OCI-LY7 (cell line): ENCODE measurements around the gene TBC1D19. TPM values are rescaled to one million over a fixed set of nuclear protein-coding genes. Genes with fewer than 3 reads are reported as not detected.

Experiments
- BruUV-seq: library from RNA; stranded (reverse); fragments of 400-500 nt; replicated peaks from 2 replicates; lab custom pipeline; 2021; lab: Mats Ljungman, UMichigan
- CTCF ChIA-PET: fragments of 300-600 bp; sonication (Branson Sonifier 250); formaldehyde crosslinking; loops from one replicate; lab custom pipeline; 2022; ENCODE audit warnings: antibody characterized with exemption; ENCODE audit not compliant: unreplicated experiment; lab: Charles Lee
- POLR2A ChIA-PET: fragments of 300-600 bp; sonication (Branson Sonifier 250); formaldehyde crosslinking; loops from one replicate; lab custom pipeline; 2022; ENCODE audit warnings: antibody characterized with exemption; lab: Charles Lee
- DNase-seq: peaks from one replicate; pipeline ENCODE4 v3.0.0-alpha.2; 2015; ENCODE audit warnings: low spot score
- H2AFZ ChIP-seq: fragments of 200-600 bp; sonication (generic), shearing (Covaris generic); 2 replicates; pipeline ENCODE4 v1.6.1; 2014; ENCODE audit warnings: mild to moderate bottlenecking, antibody characterized with exemption, low read length, moderate library complexity
- H3K27ac ChIP-seq: fragments of 200-600 bp; sonication (generic); 2 replicates; pipeline ENCODE4 v1.5.1; 2014; ENCODE audit warnings: mixed run types, low read depth, mild to moderate bottlenecking, moderate library complexity, low read length, inconsistent platforms; ENCODE audit not compliant: poor library complexity, severe bottlenecking
- H3K36me3 ChIP-seq: fragments of 200-600 bp; sonication (generic); 2 replicates; pipeline ENCODE4 v1.6.1; 2014; ENCODE audit warnings: mild to moderate bottlenecking, antibody characterized with exemption, low read length, moderate library complexity, mixed read lengths; ENCODE audit not compliant: insufficient read depth
- H3K4me1 ChIP-seq: fragments of 200-600 bp; sonication (generic); 2 replicates; pipeline ENCODE4 v1.5.1; 2014; ENCODE audit warnings: mild to moderate bottlenecking, low read length; ENCODE audit not compliant: insufficient read depth, poor library complexity, severe bottlenecking
- H3K4me2 ChIP-seq: fragments of 200-600 bp; sonication (generic); 2 replicates; pipeline ENCODE4 v1.6.1; 2014; ENCODE audit warnings: mild to moderate bottlenecking, low read length
- H3K4me3 ChIP-seq: fragments of 200-600 bp; sonication (generic); 2 replicates; pipeline ENCODE4 v1.5.1; 2014; ENCODE audit warnings: mild to moderate bottlenecking, low read depth, low read length; ENCODE audit not compliant: poor library complexity, severe bottlenecking
- H3K79me2 ChIP-seq: fragments of 200-600 bp; sonication (generic); 2 replicates; pipeline ENCODE4 v1.6.1; 2016; ENCODE audit warnings: low read depth, mild to moderate bottlenecking, low read length, moderate library complexity, mixed read lengths; ENCODE audit not compliant: insufficient read depth
- H3K9me2 ChIP-seq: fragments of 200-600 bp; sonication (generic); 2 replicates; pipeline ENCODE4 v1.6.1; 2016; ENCODE audit warnings: mild to moderate bottlenecking, low read length, mixed read lengths; ENCODE audit not compliant: insufficient read depth
- H3K9me3 ChIP-seq: fragments of 200-600 bp; sonication (generic); 2 replicates; pipeline ENCODE4 v1.6.1; 2014; ENCODE audit warnings: mild to moderate bottlenecking, mixed run types, low read length, mixed read lengths
- H4K20me1 ChIP-seq: fragments of 200-600 bp; sonication (generic); 2 replicates; pipeline ENCODE4 v1.6.1; 2014; ENCODE audit warnings: mild to moderate bottlenecking, antibody characterized with exemption, low read length, moderate library complexity, mixed read lengths; ENCODE audit not compliant: insufficient read depth
- EZH2phosphoT487 ChIP-seq: fragments of 200-600 bp; sonication (generic); IDR thresholded peaks from 2 replicates; pipeline ENCODE4 v1.6.1; 2018; ENCODE audit warnings: low read depth, borderline replicate concordance, mild to moderate bottlenecking, mixed run types, antibody characterized with exemption, low read length, moderate library complexity, mixed read lengths
- intact Hi-C: fragments of 100-400 bp; cut with micrococcal nuclease; formaldehyde crosslinking; loops from one replicate; pipeline ENCODE4 v1.10.0; 2022; ENCODE audit not compliant: unreplicated experiment
- total RNA-seq, 2 experiments: library from RNA; depleted of rRNA in 1 of 2; stranded (reverse); fragments of >200 nt in 1 of 2; shearing (Covaris generic) in 1 of 2; gene quantifications; 2 replicates each; pipeline ENCODE4 v1.2.3, GENCODE V29; 2014 to 2022
- TF ChIP-seq, protein P1 (sequence below): fragments of 200-600 bp; sonication (generic); conservative IDR thresholded peaks from 2 replicates; pipeline ENCODE4 v1.5.1; 2014; ENCODE audit warnings: mild to moderate bottlenecking, antibody characterized with exemption, low read length, moderate library complexity, mixed read lengths

TBC1D19 gene
- total RNA-seq, 2 experiments from 2014 or later = 10.1 to 11.0 TPM

DNA sequence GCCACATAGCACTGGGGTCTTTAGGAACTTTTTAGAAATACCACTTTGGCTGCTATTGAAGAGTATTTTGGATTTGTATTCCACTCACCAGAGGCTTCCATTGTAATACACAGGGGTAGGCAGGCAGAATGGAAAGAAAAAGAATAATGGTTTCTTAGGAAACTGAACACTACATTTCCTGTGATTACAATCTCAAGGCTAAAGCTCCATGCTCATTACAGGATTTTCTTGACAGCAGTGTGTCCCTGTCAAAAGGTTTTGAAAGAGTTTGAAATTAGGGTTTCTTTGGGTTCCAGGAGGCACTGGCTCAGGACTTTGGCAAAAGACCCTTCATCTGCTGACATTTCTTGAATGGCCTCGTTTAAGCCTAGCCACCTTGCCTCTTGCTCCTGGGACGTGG lies 201.9 kb downstream of the TBC1D19 start:
- peaks cover 8% of the 10 kb centered on the region; the same call in 1 of the 2 replicates for H3K36me3 ChIP-seq
- H3K27ac ChIP-seq = no peak overlapping the region
- H3K9me2 ChIP-seq = no peaks in the 10 kb centered on the region
- CTCF ChIA-PET = interaction anchor here (1.1 kb wide), 1 partner anchor 65 kb away, joined by 3 read pairs; no protein-coding TSS in a partner anchor
- peaks cover 8% of the 10 kb centered on the region; the same call in 1 of the 2 replicates for H3K9me3 ChIP-seq
- 0 out of 2 replicates have a peak overlapping the region, but pooled peaks have one; percentile 0 for H2AFZ ChIP-seq
- no peaks in the 10 kb centered on the region for H3K79me2 ChIP-seq
- peaks cover 60% of the 10 kb centered on the region for H3K4me1 ChIP-seq
- intact Hi-C loops = loop anchor here (5.0 kb wide), 1 partner anchor 206 kb away; no protein-coding TSS in a partner anchor
- TF ChIP-seq, protein P1, sequence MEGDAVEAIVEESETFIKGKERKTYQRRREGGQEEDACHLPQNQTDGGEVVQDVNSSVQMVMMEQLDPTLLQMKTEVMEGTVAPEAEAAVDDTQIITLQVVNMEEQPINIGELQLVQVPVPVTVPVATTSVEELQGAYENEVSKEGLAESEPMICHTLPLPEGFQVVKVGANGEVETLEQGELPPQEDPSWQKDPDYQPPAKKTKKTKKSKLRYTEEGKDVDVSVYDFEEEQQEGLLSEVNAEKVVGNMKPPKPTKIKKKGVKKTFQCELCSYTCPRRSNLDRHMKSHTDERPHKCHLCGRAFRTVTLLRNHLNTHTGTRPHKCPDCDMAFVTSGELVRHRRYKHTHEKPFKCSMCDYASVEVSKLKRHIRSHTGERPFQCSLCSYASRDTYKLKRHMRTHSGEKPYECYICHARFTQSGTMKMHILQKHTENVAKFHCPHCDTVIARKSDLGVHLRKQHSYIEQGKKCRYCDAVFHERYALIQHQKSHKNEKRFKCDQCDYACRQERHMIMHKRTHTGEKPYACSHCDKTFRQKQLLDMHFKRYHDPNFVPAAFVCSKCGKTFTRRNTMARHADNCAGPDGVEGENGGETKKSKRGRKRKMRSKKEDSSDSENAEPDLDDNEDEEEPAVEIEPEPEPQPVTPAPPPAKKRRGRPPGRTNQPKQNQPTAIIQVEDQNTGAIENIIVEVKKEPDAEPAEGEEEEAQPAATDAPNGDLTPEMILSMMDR = no peak
- TF ChIP-seq EZH2phosphoT487 = no peak
- no peak overlapping the region for H3K4me2 ChIP-seq
- H4K20me1 ChIP-seq = no peaks in the 10 kb centered on the region
- no peak overlapping the region for H3K4me3 ChIP-seq
- POLR2A ChIA-PET = interaction anchor here (0.7 to 3.8 kb wide), 6 partner anchors 14 to 221 kb away, joined by 3 to 25 read pairs (median 16); no protein-coding TSS in a partner anchor
- no peak for DNase-seq
- no TSS peak for BruUV-seq

DNA sequence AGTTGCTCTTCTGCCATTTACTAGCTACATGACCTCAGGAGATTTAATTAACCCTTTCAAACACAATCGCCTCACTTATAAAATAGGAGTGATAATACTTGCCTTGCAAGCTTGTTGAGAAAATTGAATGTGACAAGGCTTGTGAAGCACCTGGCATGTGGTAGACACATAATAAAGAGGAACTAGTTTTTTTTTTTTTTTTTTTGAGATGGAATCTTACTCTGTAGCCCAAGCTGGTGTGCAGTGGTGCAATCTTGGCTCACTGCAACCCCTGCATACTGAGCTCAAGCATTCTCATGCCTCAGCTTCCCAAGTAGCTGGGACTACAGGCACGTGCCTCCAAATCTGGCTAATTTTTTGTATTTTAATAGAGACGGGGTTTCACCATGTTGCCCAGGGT lies 203.0 kb downstream of the TBC1D19 start:
- DNase-seq = peak; percentile 89
- TF ChIP-seq, protein P1 = no peak
- no peak for TF ChIP-seq EZH2phosphoT487

More for the DNA sequence above, 203.0 kb downstream of the TBC1D19 start:
- H3K9me3 ChIP-seq = peaks cover 8% of the 10 kb centered on the region; the same call in 1 of the 2 replicates
- H4K20me1 ChIP-seq = no peaks in the 10 kb centered on the region
- peak overlapping the region; percentile 88 for H3K4me2 ChIP-seq
- BruUV-seq = no TSS peak
- H3K9me2 ChIP-seq = no peaks in the 10 kb centered on the region
- peak overlapping the region; percentile 84 for H3K27ac ChIP-seq
- H2AFZ ChIP-seq = peak overlapping the region; percentile 56; the same call in 1 of the 2 replicates
- ChIA-PET CTCF (interaction anchor here (0.5 to 1.7 kb wide), 4 partner anchors 45 to 358 kb away, joined by 3 to 4 read pairs (median 3); no protein-coding TSS in a partner anchor), POLR2A (interaction anchor here (0.6 to 3.8 kb wide), 20 partner anchors 9 to 281 kb away, joined by 3 to 25 read pairs (median 4); no protein-coding TSS in a partner anchor)
- peaks cover 49% of the 10 kb centered on the region for H3K4me1 ChIP-seq
- peaks cover 8% of the 10 kb centered on the region; the same call in 1 of the 2 replicates for H3K36me3 ChIP-seq
- intact Hi-C loops = loop anchor here (5.0 kb wide), 1 partner anchor 205 kb away; no protein-coding TSS in a partner anchor
- peak overlapping the region; percentile 59 for H3K4me3 ChIP-seq
- H3K79me2 ChIP-seq = no peaks in the 10 kb centered on the region
